Nephron (organoid): ENCODE data around the gene SGK1.

ENCODE experiments used
- H3K27ac Mint-ChIP-seq, 3 experiments: 2 replicates each; pipeline ENCODE4 v1.8.0; 2020; ENCODE audit warnings: mixed read lengths in 3 of 3, mild to moderate bottlenecking in 2 of 3, moderate library complexity in 1 of 3
- H3K27me3 Mint-ChIP-seq: 2 replicates; pipeline ENCODE4 v1.8.0; 2021; ENCODE audit warnings: low read depth, mild to moderate bottlenecking, moderate library complexity, mixed read lengths
- H3K36me3 Mint-ChIP-seq: 2 replicates; pipeline ENCODE4 v1.8.0; 2020; ENCODE audit warnings: low read depth, mixed read lengths
- H3K4me1 Mint-ChIP-seq: 2 replicates; pipeline ENCODE4 v1.8.0; 2020; ENCODE audit warnings: mixed read lengths
- H3K4me3 Mint-ChIP-seq, 3 experiments: 2 replicates each; pipeline ENCODE4 v1.8.0; 2020; ENCODE audit warnings: mild to moderate bottlenecking in 3 of 3, mixed read lengths in 3 of 3, moderate library complexity in 2 of 3
- H3K9me3 Mint-ChIP-seq: 2 replicates; pipeline ENCODE4 v1.8.0; 2020; ENCODE audit warnings: mixed read lengths
- CTCF ChIP-seq, 3 experiments: fragments of 200-600 bp; sonication (generic); IDR thresholded peaks; one replicate each; pipeline ENCODE4 v1.5.0; 2021; ENCODE audit warnings: antibody characterized with exemption in 3 of 3; ENCODE audit not compliant: unreplicated experiment in 3 of 3

Gene SGK1

GRCh38 chr6:134128146-134128545 lies 189.8 kb downstream of the SGK1 start:
- Mint-ChIP-seq H3K27me3 (no peaks in the 10 kb centered on the region), H3K27ac (no peak overlapping the region), H3K4me3 (no peak overlapping the region), H3K36me3 (no peaks in the 10 kb centered on the region), H3K9me3 (no peaks in the 10 kb centered on the region), H3K4me1 (peaks cover 6% of the 10 kb centered on the region)
- TF ChIP-seq CTCF (IDR thresholded peaks at IDR 0.05; ENCODE audit: unreplicated experiment in 3 of 3), result no peak

GRCh38 chr6:134123666-134124208 lies 194.2 kb downstream of the SGK1 start:
- no peak overlapping the region for H3K4me3 Mint-ChIP-seq
- H3K4me1 Mint-ChIP-seq, result no peaks in the 10 kb centered on the region
- no peaks in the 10 kb centered on the region for H3K27me3 Mint-ChIP-seq
- H3K27ac Mint-ChIP-seq, result peak overlapping the region in 2 of 3 experiments; percentile 53 to 57
- H3K36me3 Mint-ChIP-seq, result no peaks in the 10 kb centered on the region
- TF ChIP-seq CTCF (IDR thresholded peaks at IDR 0.05; ENCODE audit: unreplicated experiment in 3 of 3), result peak; percentile 73 to 87 (median 82)
- peaks cover 2% of the 10 kb centered on the region for H3K9me3 Mint-ChIP-seq

- Mint-ChIP-seq H3K27ac (no peak overlapping the region), H3K36me3 (no peaks in the 10 kb centered on the region), H3K4me1 (no peaks in the 10 kb centered on the region), H3K9me3 (peaks cover 2% of the 10 kb centered on the region), H3K4me3 (no peak overlapping the region), H3K27me3 (no peaks in the 10 kb centered on the region)
- no peak for TF ChIP-seq CTCF (IDR thresholded peaks at IDR 0.05; ENCODE audit: unreplicated experiment in 3 of 3)
Observed at GRCh38 chr6:134122775-134123174, 195.1 kb downstream of the SGK1 start.

GRCh38 chr6:134119486-134119885 lies 198.4 kb downstream of the SGK1 start:
- no peaks in the 10 kb centered on the region for H3K36me3 Mint-ChIP-seq
- H3K27ac Mint-ChIP-seq, result no peak overlapping the region
- no peaks in the 10 kb centered on the region for H3K4me1 Mint-ChIP-seq
- H3K27me3 Mint-ChIP-seq, result peaks cover 3% of the 10 kb centered on the region
- peaks cover 2% of the 10 kb centered on the region for H3K9me3 Mint-ChIP-seq
- no peak overlapping the region for H3K4me3 Mint-ChIP-seq
- TF ChIP-seq CTCF (IDR thresholded peaks at IDR 0.05; ENCODE audit: unreplicated experiment in 3 of 3), result no peak
